ENCODE results near the gene GNG11. TPM values are rescaled to one million over a fixed set of nuclear protein-coding genes. Genes with fewer than 3 reads are reported as not detected.

The GNG11 gene
- total RNA-seq, 1 donor from 2014 or later = not detected

GRCh38 chr7:93964813-93965212 is 43.3 kb downstream of the GNG11 start:
- Mint-ChIP-seq H3K27me3 (ENCODE audit: insufficient read depth) (peaks cover 2% of the 10 kb centered on the region), H3K27ac (no peak overlapping the region), H3K4me1 (ENCODE audit: low read depth) (no peaks in the 10 kb centered on the region), H3K36me3 (ENCODE audit: low read depth) (no peaks in the 10 kb centered on the region), H3K4me3 (no peak overlapping the region), H3K9me3 (no peaks in the 10 kb centered on the region)
- no peak for DNase-seq (ENCODE audit: low spot score)
- intact Hi-C loops (cut with micrococcal nuclease) = no loop called here

- no peak overlapping the region for H3K4me3 Mint-ChIP-seq
- no peak overlapping the region for H3K27ac Mint-ChIP-seq
- no peak for DNase-seq (ENCODE audit: low spot score)
- no peaks in the 10 kb centered on the region for H3K9me3 Mint-ChIP-seq
- no peaks in the 10 kb centered on the region for H3K36me3 Mint-ChIP-seq (ENCODE audit: low read depth)
- no peaks in the 10 kb centered on the region for H3K4me1 Mint-ChIP-seq (ENCODE audit: low read depth)
- intact Hi-C loops (cut with micrococcal nuclease) = no loop called here
- H3K27me3 Mint-ChIP-seq (ENCODE audit: insufficient read depth) = peaks cover 2% of the 10 kb centered on the region
Observed at GRCh38 chr7:93968911-93969620, 47.5 kb downstream of the GNG11 start.

- no peaks in the 10 kb centered on the region for H3K9me3 Mint-ChIP-seq
- DNase-seq (ENCODE audit: low spot score) = no peak
- no peaks in the 10 kb centered on the region for H3K27me3 Mint-ChIP-seq (ENCODE audit: insufficient read depth)
- H3K27ac Mint-ChIP-seq = no peak overlapping the region
- H3K36me3 Mint-ChIP-seq (ENCODE audit: low read depth) = no peaks in the 10 kb centered on the region
- H3K4me1 Mint-ChIP-seq (ENCODE audit: low read depth) = no peaks in the 10 kb centered on the region
- no peak overlapping the region for H3K4me3 Mint-ChIP-seq
- intact Hi-C loops (cut with micrococcal nuclease) = no loop called here
Observed at GRCh38 chr7:93972029-93972725, 50.6 kb downstream of the GNG11 start.

- H3K9me3 Mint-ChIP-seq = no peaks in the 10 kb centered on the region
- intact Hi-C loops (cut with micrococcal nuclease) = no loop called here
- no peak for DNase-seq (ENCODE audit: low spot score)
- no peaks in the 10 kb centered on the region for H3K36me3 Mint-ChIP-seq (ENCODE audit: low read depth)
- no peak overlapping the region for H3K27ac Mint-ChIP-seq
- no peak overlapping the region for H3K4me3 Mint-ChIP-seq
- no peaks in the 10 kb centered on the region for H3K4me1 Mint-ChIP-seq (ENCODE audit: low read depth)
- no peaks in the 10 kb centered on the region for H3K27me3 Mint-ChIP-seq (ENCODE audit: insufficient read depth)
Observed at GRCh38 chr7:93973134-93973533, 51.6 kb downstream of the GNG11 start.

GRCh38 chr7:93977211-93977950 is 55.8 kb downstream of the GNG11 start:
- Mint-ChIP-seq H3K36me3 (ENCODE audit: low read depth) (no peaks in the 10 kb centered on the region), H3K27me3 (ENCODE audit: insufficient read depth) (no peaks in the 10 kb centered on the region), H3K4me1 (ENCODE audit: low read depth) (peaks cover 7% of the 10 kb centered on the region), H3K9me3 (no peaks in the 10 kb centered on the region), H3K4me3 (no peak overlapping the region), H3K27ac (no peak overlapping the region)
- DNase-seq (ENCODE audit: low spot score) = no peak
- intact Hi-C loops (cut with micrococcal nuclease) = no loop called here

Other genes starting within 250 kb of the GNG11 start
- gene TFPI2, start 31.0 kb upstream of the GNG11 start, total RNA-seq = not detected in 2 replicates
- not detected in 2 replicates for gene GNGT1, start 15.2 kb upstream of the GNG11 start, total RNA-seq
- gene BET1, start 82.6 kb downstream of the GNG11 start, total RNA-seq = 21.4 and 21.6 TPM in 2 replicates

Measured in activated T-helper 1 cell treated with anti-CD3 and anti-CD28 coated beads, Interleukin-12 subunit alpha, Interleukin-12 subunit beta, Interleukin-2, Interleukin-4 antibody, amounts not matched to agents 30 ng/mL and 10 ng/mL and 1 ng/mL, durations not matched to agents 14 hours and 24 hours and 36 hours (primary cell).